Naive thymus-derived CD4-positive, alpha-beta T cell (primary cell): Measurements from ENCODE around the gene ACSS3. TPM values are rescaled to one million over a fixed set of nuclear protein-coding genes. Genes with fewer than 3 reads are reported as not detected.

Experiments used
- ATAC-seq: fragments of 150-1000 bp; cut with Tn5 transposase; 2 replicates; pipeline ENCODE4 v1.10.0; 2021; ENCODE audit warnings: mild to moderate bottlenecking, moderate library complexity
- CTCF ChIA-PET: fragments of 350-600 bp; sonication (Branson Sonifier 250); formaldehyde crosslinking; loops from one replicate; lab custom pipeline; 2021; ENCODE audit warnings: antibody characterized with exemption; lab: Charles Lee
- POLR2A ChIA-PET: fragments of 350-600 bp; sonication (Branson Sonifier 250); formaldehyde crosslinking; loops from one replicate; lab custom pipeline; 2021; ENCODE audit warnings: antibody characterized with exemption, inconsistent platforms; lab: Charles Lee
- DNase-seq, 9 donors: peaks; one replicate each; pipeline versions ENCODE4 v3.0.0 to v3.0.0-alpha.2; 2020 to 2022; ENCODE audit warnings: mixed read lengths in 1 of 9
- H3K27ac ChIP-seq: one replicate; pipeline ENCODE4 v1.7.0; 2013; ENCODE audit warnings: mild to moderate bottlenecking, low read depth, low read length, moderate library complexity
- H3K27me3 ChIP-seq, 2 donors: one replicate each; pipeline ENCODE4 v1.7.0; 2013; ENCODE audit warnings: low read length in 2 of 2, mild to moderate bottlenecking in 2 of 2, moderate library complexity in 2 of 2; ENCODE audit not compliant: control insufficient read depth in 2 of 2, insufficient read depth in 2 of 2
- H3K36me3 ChIP-seq, 3 experiments: 1 replicate in 2 of 3; 2 replicates in 1 of 3; pipeline ENCODE4 v1.7.0; 2013; ENCODE audit warnings: low read length in 3 of 3, mild to moderate bottlenecking in 3 of 3, moderate library complexity in 1 of 3; ENCODE audit not compliant: insufficient read depth in 3 of 3, control insufficient read depth in 2 of 3
- H3K4me1 ChIP-seq, 2 donors: one replicate each; pipeline ENCODE4 v1.7.0; 2013; ENCODE audit warnings: low read length in 2 of 2, mild to moderate bottlenecking in 2 of 2, moderate library complexity in 1 of 2; ENCODE audit not compliant: control insufficient read depth in 2 of 2, insufficient read depth in 2 of 2
- H3K4me3 ChIP-seq: 2 replicates; pipeline ENCODE4 v1.7.0; 2013; ENCODE audit warnings: mild to moderate bottlenecking, low read length
- H3K9me3 ChIP-seq, 3 experiments: 1 replicate in 2 of 3; 2 replicates in 1 of 3; pipeline ENCODE4 v1.7.0; 2013; ENCODE audit warnings: low read length in 3 of 3; ENCODE audit not compliant: control insufficient read depth in 2 of 3
- H3K27ac Mint-ChIP-seq, 9 donors: one replicate each; pipeline ENCODE4 v1.8.0; 2020 to 2022; ENCODE audit warnings: mixed read lengths in 9 of 9, mild to moderate bottlenecking in 8 of 9, moderate library complexity in 5 of 9, inconsistent platforms in 2 of 9
- H3K27me3 Mint-ChIP-seq, 5 donors: one replicate each; pipeline ENCODE4 v1.8.0; 2021 to 2022; ENCODE audit warnings: mixed read lengths in 5 of 5, mild to moderate bottlenecking in 1 of 5
- H3K36me3 Mint-ChIP-seq, 5 donors: one replicate each; pipeline ENCODE4 v1.8.0; 2020 to 2022; ENCODE audit warnings: mixed read lengths in 5 of 5, mild to moderate bottlenecking in 3 of 5, inconsistent platforms in 1 of 5
- H3K4me1 Mint-ChIP-seq, 7 donors: one replicate each; pipeline ENCODE4 v1.8.0; 2020 to 2022; ENCODE audit warnings: mixed read lengths in 7 of 7, mild to moderate bottlenecking in 3 of 7, inconsistent platforms in 1 of 7
- H3K4me3 Mint-ChIP-seq, 10 donors: one replicate each; pipeline ENCODE4 v1.8.0; 2020 to 2022; ENCODE audit warnings: mild to moderate bottlenecking in 10 of 10, mixed read lengths in 10 of 10, moderate library complexity in 6 of 10, inconsistent platforms in 2 of 10
- H3K9me3 Mint-ChIP-seq, 11 donors: one replicate each; pipeline ENCODE4 v1.8.0; 2020 to 2022; ENCODE audit warnings: mixed read lengths in 11 of 11, mild to moderate bottlenecking in 4 of 11, inconsistent platforms in 1 of 11, moderate library complexity in 1 of 11
- intact Hi-C, 2 donors: fragments of 100-400 bp; cut with micrococcal nuclease; formaldehyde crosslinking; loops; one replicate each; pipeline ENCODE4 v1.15.1; 2023
- polyA plus RNA-seq, 2 donors: library from polyadenylated mRNA; unstranded; fragments of 300-500 nt; fragmentation: Illumina TruSeq; gene quantifications; one replicate each; pipeline ENCODE4 v1.2.3, GENCODE V29; 2021
- total RNA-seq, 6 experiments: library from RNA in 5 of 6; stranded (reverse) in 5 of 6; gene quantifications; 1 replicate in 5 of 6; 2 replicates in 1 of 6; pipeline ENCODE4 v1.2.3 and lab custom pipeline; 2021 to 2026

The ACSS3 gene
- total and polyA plus RNA-seq, 7 experiments from 2014 or later = 0.49 TPM; not detected in 6

GRCh38 chr12:81083018-81083417 lies 5.1 kb downstream of the ACSS3 start:
- ATAC-seq (no peak), DNase-seq (no peak)
- H3K9me3 Mint-ChIP-seq = peaks cover 0 to 17% (median 2%) of the 10 kb centered on the region in 11 donors
- peaks cover 0 to 6% of the 10 kb centered on the region in 2 donors for H3K27me3 ChIP-seq
- no peaks in the 10 kb centered on the region for H3K4me1 ChIP-seq
- no peak overlapping the region for H3K27ac Mint-ChIP-seq
- H3K9me3 ChIP-seq = no peaks in the 10 kb centered on the region
- H3K36me3 Mint-ChIP-seq = no peaks in the 10 kb centered on the region
- intact Hi-C loops = no loop called here
- H3K4me1 Mint-ChIP-seq = no peaks in the 10 kb centered on the region
- H3K36me3 ChIP-seq = no peaks in the 10 kb centered on the region
- peaks cover 7 to 23% (median 8%) of the 10 kb centered on the region in 5 donors for H3K27me3 Mint-ChIP-seq
- no peak overlapping the region for H3K27ac ChIP-seq
- CTCF ChIA-PET = no interaction called here
- no peak overlapping the region for H3K4me3 Mint-ChIP-seq
- H3K4me3 ChIP-seq = no peak overlapping the region
- POLR2A ChIA-PET = no interaction called here

- H3K9me3 Mint-ChIP-seq = peaks cover 0 to 17% (median under 1%) of the 10 kb centered on the region in 11 donors
- CTCF ChIA-PET = no interaction called here
- H3K9me3 ChIP-seq = no peaks in the 10 kb centered on the region
- H3K4me3 ChIP-seq = no peak overlapping the region
- H3K4me3 Mint-ChIP-seq = no peak overlapping the region
- no peaks in the 10 kb centered on the region for H3K36me3 Mint-ChIP-seq
- peaks cover 0 to 3% of the 10 kb centered on the region in 2 donors for H3K27me3 ChIP-seq
- H3K4me1 Mint-ChIP-seq = no peaks in the 10 kb centered on the region
- POLR2A ChIA-PET = no interaction called here
- no peak for ATAC-seq
- H3K36me3 ChIP-seq = no peaks in the 10 kb centered on the region
- DNase-seq = no peak
- H3K27ac ChIP-seq = no peak overlapping the region
- intact Hi-C loops = no loop called here
- H3K27me3 Mint-ChIP-seq = peaks cover 0 to 16% (median under 1%) of the 10 kb centered on the region in 5 donors
- H3K27ac Mint-ChIP-seq = no peak overlapping the region
- H3K4me1 ChIP-seq = no peaks in the 10 kb centered on the region
Measured at GRCh38 chr12:81083906-81084513, 6.1 kb downstream of the ACSS3 start.

GRCh38 chr12:81084811-81085350 lies 7.0 kb downstream of the ACSS3 start:
- H3K27ac Mint-ChIP-seq = no peak overlapping the region
- POLR2A ChIA-PET = no interaction called here
- no peaks in the 10 kb centered on the region for H3K27me3 ChIP-seq
- no peaks in the 10 kb centered on the region for H3K4me1 ChIP-seq
- H3K36me3 Mint-ChIP-seq = no peaks in the 10 kb centered on the region
- H3K9me3 ChIP-seq = no peaks in the 10 kb centered on the region
- DNase-seq (no peak), ATAC-seq (no peak)
- CTCF ChIA-PET = no interaction called here
- H3K27me3 Mint-ChIP-seq = peaks cover 0 to 7% (median 0%) of the 10 kb centered on the region in 5 donors
- no peaks in the 10 kb centered on the region for H3K36me3 ChIP-seq
- no peak overlapping the region for H3K4me3 ChIP-seq
- H3K27ac ChIP-seq = no peak overlapping the region
- H3K9me3 Mint-ChIP-seq = peaks cover 0 to 15% (median 0%) of the 10 kb centered on the region in 11 donors
- H3K4me1 Mint-ChIP-seq = no peaks in the 10 kb centered on the region
- H3K4me3 Mint-ChIP-seq = no peak overlapping the region
- intact Hi-C loops = no loop called here

GRCh38 chr12:81085832-81086231 lies 8.0 kb downstream of the ACSS3 start:
- Mint-ChIP-seq H3K27ac (no peak overlapping the region), H3K27me3 (no peaks in the 10 kb centered on the region), H3K4me3 (no peak overlapping the region), H3K4me1 (no peaks in the 10 kb centered on the region), H3K36me3 (no peaks in the 10 kb centered on the region), H3K9me3 (peaks cover 0 to 8% (median 0%) of the 10 kb centered on the region in 11 donors)
- intact Hi-C loops = no loop called here
- Histone ChIP-seq H3K4me3 (no peak overlapping the region), H3K27ac (no peak overlapping the region), H3K4me1 (no peaks in the 10 kb centered on the region), H3K9me3 (no peaks in the 10 kb centered on the region), H3K36me3 (no peaks in the 10 kb centered on the region), H3K27me3 (no peaks in the 10 kb centered on the region)
- POLR2A ChIA-PET = no interaction called here
- CTCF ChIA-PET = no interaction called here
- ATAC-seq (no peak), DNase-seq (no peak)

GRCh38 chr12:81086342-81086741 lies 8.5 kb downstream of the ACSS3 start:
- ATAC-seq = no peak
- no peaks in the 10 kb centered on the region for H3K36me3 Mint-ChIP-seq
- Histone ChIP-seq H3K9me3 (no peaks in the 10 kb centered on the region), H3K27ac (no peak overlapping the region), H3K36me3 (no peaks in the 10 kb centered on the region), H3K4me3 (no peak overlapping the region), H3K27me3 (no peaks in the 10 kb centered on the region), H3K4me1 (no peaks in the 10 kb centered on the region)
- CTCF ChIA-PET = no interaction called here
- H3K27ac Mint-ChIP-seq = no peak overlapping the region
- no peak overlapping the region for H3K4me3 Mint-ChIP-seq
- DNase-seq = no peak
- peaks cover 0 to 8% (median 0%) of the 10 kb centered on the region in 11 donors for H3K9me3 Mint-ChIP-seq
- intact Hi-C loops = no loop called here
- POLR2A ChIA-PET = no interaction called here
- H3K4me1 Mint-ChIP-seq = no peaks in the 10 kb centered on the region
- no peaks in the 10 kb centered on the region for H3K27me3 Mint-ChIP-seq

- no peaks in the 10 kb centered on the region for H3K9me3 ChIP-seq
- H3K27me3 ChIP-seq = no peaks in the 10 kb centered on the region
- ChIA-PET CTCF (no interaction called here), POLR2A (no interaction called here)
- ATAC-seq = no peak
- no peaks in the 10 kb centered on the region for H3K27me3 Mint-ChIP-seq
- intact Hi-C loops = no loop called here
- peaks cover 0 to 14% (median 0%) of the 10 kb centered on the region in 11 donors for H3K9me3 Mint-ChIP-seq
- H3K4me3 Mint-ChIP-seq = no peak overlapping the region
- H3K27ac ChIP-seq = no peak overlapping the region
- no peak for DNase-seq
- H3K27ac Mint-ChIP-seq = no peak overlapping the region
- H3K4me1 Mint-ChIP-seq = no peaks in the 10 kb centered on the region
- no peak overlapping the region for H3K4me3 ChIP-seq
- no peaks in the 10 kb centered on the region for H3K36me3 Mint-ChIP-seq
- no peaks in the 10 kb centered on the region for H3K36me3 ChIP-seq
- no peaks in the 10 kb centered on the region for H3K4me1 ChIP-seq
Measured at GRCh38 chr12:81088221-81088620, 10.3 kb downstream of the ACSS3 start.

GRCh38 chr12:81089412-81089811 lies 11.5 kb downstream of the ACSS3 start:
- ChIA-PET POLR2A (no interaction called here), CTCF (no interaction called here)
- no peaks in the 10 kb centered on the region for H3K27me3 Mint-ChIP-seq
- H3K27ac Mint-ChIP-seq = no peak overlapping the region
- intact Hi-C loops = no loop called here
- no peaks in the 10 kb centered on the region for H3K27me3 ChIP-seq
- no peaks in the 10 kb centered on the region for H3K36me3 ChIP-seq
- no peaks in the 10 kb centered on the region for H3K4me1 ChIP-seq
- no peak for DNase-seq
- H3K36me3 Mint-ChIP-seq = no peaks in the 10 kb centered on the region
- H3K4me3 Mint-ChIP-seq = no peak overlapping the region
- H3K9me3 Mint-ChIP-seq = peaks cover 0 to 9% (median 0%) of the 10 kb centered on the region in 11 donors
- no peak overlapping the region for H3K27ac ChIP-seq
- no peak for ATAC-seq
- H3K4me3 ChIP-seq = no peak overlapping the region
- no peaks in the 10 kb centered on the region for H3K4me1 Mint-ChIP-seq
- no peaks in the 10 kb centered on the region for H3K9me3 ChIP-seq
